ENCODE data around the gene EPB41L1.
"Not testable (repeated sequence)": the region's sequence is repeated elsewhere in the genome, so short reads cannot be mapped to it uniquely, and the experiment has no call there.

Gene EPB41L1

DNA sequence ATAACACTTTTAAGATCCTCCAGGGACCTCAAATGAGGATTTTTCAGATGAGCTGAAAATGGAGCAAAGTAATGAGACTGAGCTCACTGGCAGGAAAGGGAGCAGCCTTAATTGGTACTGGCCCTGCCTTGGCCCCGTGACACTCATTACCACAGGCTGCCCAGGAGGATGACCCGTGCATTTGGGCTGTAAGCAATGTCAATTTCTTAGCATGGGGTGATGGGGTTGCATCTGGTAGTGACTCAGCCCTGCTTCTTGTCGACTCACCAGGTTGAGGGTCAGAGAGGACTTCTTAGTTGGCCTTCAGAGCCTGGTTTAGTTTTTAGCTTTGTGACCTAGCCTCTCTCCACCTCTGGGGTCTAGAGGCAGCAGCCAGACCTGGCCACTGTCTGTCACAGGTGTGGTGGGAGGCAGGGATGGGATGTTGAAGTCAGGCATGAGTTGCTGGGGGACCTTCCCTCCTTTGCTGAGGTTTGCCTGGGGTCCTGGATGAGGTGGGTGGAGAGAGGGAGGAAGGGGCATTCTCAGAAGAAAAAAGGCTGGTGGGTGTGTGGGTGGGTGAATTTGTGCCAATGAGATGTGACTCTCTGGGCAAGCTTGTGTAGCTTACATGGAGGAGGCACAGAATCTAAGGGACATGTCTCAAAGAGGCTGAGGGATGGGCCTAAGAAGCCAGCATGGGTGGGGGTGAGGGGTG is 25.9 kb upstream of the EPB41L1 start:
- H3K9me3 ChIP-seq (ENCODE audit: control insufficient read depth, insufficient read depth, low read length) = no peaks in the 10 kb centered on the region
- H3K36me3 ChIP-seq (ENCODE audit: control insufficient read depth, insufficient read depth, low read length) = no peaks in the 10 kb centered on the region
- H3K4me1 ChIP-seq (ENCODE audit: control insufficient read depth, insufficient read depth, low read length) = no peaks in the 10 kb centered on the region
- H3K4me3 ChIP-seq (ENCODE audit: low read depth, low read length) = no peak overlapping the region
- H3K9ac ChIP-seq (ENCODE audit: low read depth, low read length) = no peak overlapping the region
- H3K27me3 ChIP-seq (ENCODE audit: control insufficient read depth, insufficient read depth, low read length) = no peaks in the 10 kb centered on the region

DNA sequence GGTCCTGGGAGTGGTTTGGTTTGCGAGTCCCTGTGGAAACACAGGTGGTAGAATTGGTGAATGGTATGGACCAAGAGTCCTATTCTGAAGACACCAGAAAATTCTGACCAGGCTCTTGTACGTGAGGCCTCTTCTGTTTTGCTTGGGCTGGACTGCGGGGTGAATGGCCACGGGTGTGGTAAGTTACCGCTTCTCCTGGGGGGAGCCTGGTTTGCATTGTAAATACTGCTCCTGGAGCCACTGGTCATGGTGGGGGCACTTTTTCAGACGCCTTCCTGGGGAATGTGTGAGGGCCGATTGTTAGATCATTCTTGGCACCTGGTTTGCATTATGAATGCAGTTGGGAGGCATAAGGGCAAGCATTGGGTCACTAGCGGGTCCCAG is 25.4 kb upstream of the EPB41L1 start:
- Histone ChIP-seq H3K9ac (ENCODE audit: low read depth, low read length) (no peak overlapping the region), H3K9me3 (ENCODE audit: control insufficient read depth, insufficient read depth, low read length) (no peaks in the 10 kb centered on the region), H3K36me3 (ENCODE audit: control insufficient read depth, insufficient read depth, low read length) (no peaks in the 10 kb centered on the region), H3K27me3 (ENCODE audit: control insufficient read depth, insufficient read depth, low read length) (no peaks in the 10 kb centered on the region), H3K4me1 (ENCODE audit: control insufficient read depth, insufficient read depth, low read length) (no peaks in the 10 kb centered on the region), H3K4me3 (ENCODE audit: low read depth, low read length) (no peak overlapping the region)

DNA sequence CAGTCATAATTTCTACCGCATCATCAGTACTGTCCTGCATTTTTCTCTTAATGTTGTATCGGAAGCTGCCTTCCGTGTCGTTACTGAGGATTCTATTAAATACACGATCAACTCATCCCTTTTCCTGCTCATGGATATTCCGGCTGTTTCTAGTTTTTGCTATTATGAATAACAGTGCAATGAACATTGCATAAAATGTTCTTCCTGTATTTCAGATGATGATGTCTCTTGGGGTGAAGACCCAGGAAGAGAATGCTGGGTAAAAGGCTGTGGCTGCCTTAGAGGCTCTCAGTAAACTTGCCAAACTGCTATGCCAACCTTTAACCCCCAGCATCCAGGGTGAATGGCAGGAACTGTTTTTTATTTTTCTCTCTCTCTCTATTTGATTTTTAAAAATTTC is 24.1 kb upstream of the EPB41L1 start:
- no peak overlapping the region for H3K4me3 ChIP-seq (ENCODE audit: low read depth, low read length)
- H3K36me3 ChIP-seq (ENCODE audit: control insufficient read depth, insufficient read depth, low read length) = no peaks in the 10 kb centered on the region
- no peaks in the 10 kb centered on the region for H3K4me1 ChIP-seq (ENCODE audit: control insufficient read depth, insufficient read depth, low read length)
- H3K27me3 ChIP-seq (ENCODE audit: control insufficient read depth, insufficient read depth, low read length) = no peaks in the 10 kb centered on the region
- H3K9ac ChIP-seq (ENCODE audit: low read depth, low read length) = no peak overlapping the region
- H3K9me3 ChIP-seq (ENCODE audit: control insufficient read depth, insufficient read depth, low read length) = no peaks in the 10 kb centered on the region

DNA sequence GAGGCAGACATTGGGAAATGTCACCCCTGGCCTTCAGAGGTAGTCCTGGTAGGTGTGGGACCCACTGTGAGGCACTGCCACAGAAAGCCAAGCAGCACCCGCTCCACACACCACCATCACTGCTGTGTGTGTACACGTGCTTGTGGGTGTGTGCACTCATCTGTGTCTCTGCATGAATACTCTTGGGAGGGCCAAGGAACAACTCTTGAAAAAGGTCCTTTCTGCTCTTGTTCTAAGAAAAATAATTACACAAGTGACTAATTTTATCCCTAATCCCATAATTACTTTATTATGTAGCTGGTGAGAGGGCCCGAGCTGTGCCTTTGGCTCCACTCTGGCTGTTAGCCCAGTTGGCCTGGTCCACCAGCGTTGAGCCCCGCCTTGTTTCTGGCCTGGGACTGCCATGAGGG is 21.7 kb upstream of the EPB41L1 start:
- H3K9ac ChIP-seq (ENCODE audit: low read depth, low read length) = no peak overlapping the region
- H3K9me3 ChIP-seq (ENCODE audit: control insufficient read depth, insufficient read depth, low read length) = no peaks in the 10 kb centered on the region
- no peaks in the 10 kb centered on the region for H3K36me3 ChIP-seq (ENCODE audit: control insufficient read depth, insufficient read depth, low read length)
- no peaks in the 10 kb centered on the region for H3K27me3 ChIP-seq (ENCODE audit: control insufficient read depth, insufficient read depth, low read length)
- H3K4me1 ChIP-seq (ENCODE audit: control insufficient read depth, insufficient read depth, low read length) = no peaks in the 10 kb centered on the region
- H3K4me3 ChIP-seq (ENCODE audit: low read depth, low read length) = no peak overlapping the region

DNA sequence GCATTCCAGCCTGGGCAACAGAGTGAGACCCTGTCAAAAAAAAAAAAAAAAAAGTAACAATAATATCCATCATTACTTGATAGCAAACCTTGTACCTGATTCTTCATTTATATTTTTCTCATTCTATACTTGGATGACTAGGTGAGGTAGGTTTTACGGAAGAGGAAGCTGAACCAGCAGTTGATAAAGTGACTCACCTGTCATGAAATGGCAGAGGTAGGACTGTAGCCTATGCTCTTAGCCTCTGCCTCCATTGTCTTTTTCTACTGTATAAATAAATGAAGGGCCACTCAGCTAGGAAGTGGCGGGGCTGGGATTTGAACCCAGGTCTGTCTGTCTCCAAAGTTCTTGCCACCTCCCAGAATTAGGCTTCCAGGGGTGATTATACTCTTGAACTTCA is 20.7 kb upstream of the EPB41L1 start:
- Histone ChIP-seq H3K27me3 (ENCODE audit: control insufficient read depth, insufficient read depth, low read length) (no peaks in the 10 kb centered on the region), H3K4me1 (ENCODE audit: control insufficient read depth, insufficient read depth, low read length) (no peaks in the 10 kb centered on the region), H3K9me3 (ENCODE audit: control insufficient read depth, insufficient read depth, low read length) (no peaks in the 10 kb centered on the region), H3K36me3 (ENCODE audit: control insufficient read depth, insufficient read depth, low read length) (no peaks in the 10 kb centered on the region), H3K9ac (ENCODE audit: low read depth, low read length) (no peak overlapping the region), H3K4me3 (ENCODE audit: low read depth, low read length) (no peak overlapping the region)

DNA sequence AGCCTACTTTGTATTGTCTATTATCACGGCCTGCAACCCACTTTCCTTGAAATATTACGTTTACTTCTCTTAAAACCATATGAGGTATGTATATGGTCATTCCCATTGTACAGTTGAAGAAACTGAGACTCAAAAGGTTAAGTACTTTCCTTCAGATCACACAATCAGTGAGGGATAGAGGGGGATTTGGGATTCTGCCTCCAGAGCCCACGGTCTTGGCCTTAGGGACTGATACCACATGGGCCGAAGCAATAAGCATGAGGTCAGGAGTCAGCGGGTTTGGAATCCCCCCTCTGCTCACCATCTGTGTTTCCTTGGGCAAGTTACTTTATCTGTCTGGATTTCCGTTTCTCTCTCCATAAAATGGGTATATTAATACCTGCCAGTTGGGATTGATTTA is 19.4 kb upstream of the EPB41L1 start:
- Histone ChIP-seq H3K4me3 (ENCODE audit: low read depth, low read length) (no peak overlapping the region), H3K9ac (ENCODE audit: low read depth, low read length) (no peak overlapping the region), H3K36me3 (ENCODE audit: control insufficient read depth, insufficient read depth, low read length) (no peaks in the 10 kb centered on the region), H3K27me3 (ENCODE audit: control insufficient read depth, insufficient read depth, low read length) (no peaks in the 10 kb centered on the region), H3K9me3 (ENCODE audit: control insufficient read depth, insufficient read depth, low read length) (no peaks in the 10 kb centered on the region), H3K4me1 (ENCODE audit: control insufficient read depth, insufficient read depth, low read length) (no peaks in the 10 kb centered on the region)

DNA sequence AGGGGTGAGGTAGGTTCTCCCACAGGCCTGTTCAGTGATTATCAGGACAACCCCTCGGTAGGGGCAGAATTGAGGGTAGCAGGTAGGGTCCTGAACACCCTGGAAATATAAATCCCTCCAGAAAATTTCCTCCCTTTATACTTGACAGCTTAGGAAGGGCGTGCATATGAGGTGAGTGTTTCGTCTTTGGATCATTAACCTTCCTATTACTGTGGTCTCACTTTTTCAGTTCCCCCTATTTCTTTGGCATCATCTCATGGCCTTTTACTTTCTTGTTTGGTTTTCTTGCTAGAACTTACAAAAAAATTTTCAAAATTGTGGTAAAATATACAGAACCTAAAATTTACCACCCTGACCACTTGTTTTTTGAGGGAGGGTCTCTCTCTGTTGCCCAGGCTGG is 18.7 kb upstream of the EPB41L1 start:
- H3K9ac ChIP-seq (ENCODE audit: low read depth, low read length) = no peak overlapping the region
- no peaks in the 10 kb centered on the region for H3K4me1 ChIP-seq (ENCODE audit: control insufficient read depth, insufficient read depth, low read length)
- no peak overlapping the region for H3K4me3 ChIP-seq (ENCODE audit: low read depth, low read length)
- no peaks in the 10 kb centered on the region for H3K9me3 ChIP-seq (ENCODE audit: control insufficient read depth, insufficient read depth, low read length)
- no peaks in the 10 kb centered on the region for H3K27me3 ChIP-seq (ENCODE audit: control insufficient read depth, insufficient read depth, low read length)
- no peaks in the 10 kb centered on the region for H3K36me3 ChIP-seq (ENCODE audit: control insufficient read depth, insufficient read depth, low read length)

DNA sequence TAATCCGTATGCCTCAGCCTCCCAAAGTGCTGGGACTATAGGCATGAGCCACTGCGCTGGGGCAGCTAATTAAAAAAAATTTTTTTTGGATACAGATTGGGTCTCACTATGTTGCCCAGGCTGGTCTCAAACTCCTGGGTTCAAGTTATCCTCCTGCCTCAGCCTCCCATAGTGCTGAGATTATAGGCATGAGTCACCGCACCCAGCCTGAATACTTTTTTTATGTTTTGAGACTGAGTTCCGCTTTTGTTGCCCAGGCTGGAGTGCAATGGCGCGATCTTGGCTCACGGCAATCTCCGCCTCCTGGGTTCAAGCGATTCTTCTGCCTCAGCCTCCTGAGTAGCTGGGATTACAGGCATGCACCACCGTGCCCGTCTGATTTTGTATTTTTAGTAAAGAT is 17.2 kb upstream of the EPB41L1 start:
- not testable (repeated sequence) for H3K9ac ChIP-seq (ENCODE audit: low read depth, low read length); H3K4me1 ChIP-seq (ENCODE audit: control insufficient read depth, insufficient read depth, low read length); H3K27me3 ChIP-seq (ENCODE audit: control insufficient read depth, insufficient read depth, low read length); H3K9me3 ChIP-seq (ENCODE audit: control insufficient read depth, insufficient read depth, low read length); H3K4me3 ChIP-seq (ENCODE audit: low read depth, low read length); H3K36me3 ChIP-seq (ENCODE audit: control insufficient read depth, insufficient read depth, low read length)

DNA sequence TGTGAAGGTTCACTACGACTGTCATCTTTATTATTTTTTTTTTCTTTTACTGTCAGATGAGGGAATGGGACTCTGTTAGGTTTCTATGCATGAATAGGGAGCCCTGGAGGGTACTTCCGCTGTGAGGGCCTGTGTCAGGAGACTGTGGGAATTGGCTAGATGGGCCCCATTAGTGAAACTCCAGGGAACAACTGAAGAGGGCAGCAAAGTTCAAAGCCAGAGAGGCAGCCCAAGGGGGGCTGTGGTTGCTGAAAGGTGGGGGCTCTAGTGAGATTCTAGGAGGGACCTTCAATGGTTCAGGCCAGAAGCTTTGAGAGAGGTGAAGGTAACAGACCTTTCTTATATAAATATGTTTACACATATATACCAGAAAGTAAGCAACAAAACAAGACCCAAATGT is 13.2 kb upstream of the EPB41L1 start:
- Histone ChIP-seq H3K4me3 (ENCODE audit: low read depth, low read length) (no peak overlapping the region), H3K9ac (ENCODE audit: low read depth, low read length) (no peak overlapping the region), H3K27me3 (ENCODE audit: control insufficient read depth, insufficient read depth, low read length) (no peaks in the 10 kb centered on the region), H3K9me3 (ENCODE audit: control insufficient read depth, insufficient read depth, low read length) (no peaks in the 10 kb centered on the region), H3K36me3 (ENCODE audit: control insufficient read depth, insufficient read depth, low read length) (no peaks in the 10 kb centered on the region), H3K4me1 (ENCODE audit: control insufficient read depth, insufficient read depth, low read length) (no peaks in the 10 kb centered on the region)

DNA sequence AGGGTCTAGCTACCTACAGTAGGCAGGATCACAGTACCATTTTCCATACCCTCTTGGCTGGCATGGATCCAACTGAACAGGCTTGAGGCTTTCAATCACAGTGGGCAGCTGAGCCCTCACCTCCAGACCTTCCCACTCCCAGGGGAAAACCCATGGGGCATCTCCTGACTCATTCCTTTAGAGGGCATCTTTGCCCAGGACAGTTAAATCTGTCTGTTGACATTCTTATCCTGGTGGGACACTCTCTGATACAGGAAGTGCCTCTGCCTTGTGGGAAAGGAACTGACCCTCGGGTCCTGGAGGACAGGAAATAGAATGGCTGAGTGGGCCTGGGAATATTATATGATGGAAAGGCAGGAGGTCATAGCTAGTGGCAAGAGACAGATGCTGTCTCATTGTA is 10.2 kb upstream of the EPB41L1 start:
- no peak overlapping the region for H3K4me3 ChIP-seq (ENCODE audit: low read depth, low read length)
- H3K9me3 ChIP-seq (ENCODE audit: control insufficient read depth, insufficient read depth, low read length) = no peaks in the 10 kb centered on the region
- H3K4me1 ChIP-seq (ENCODE audit: control insufficient read depth, insufficient read depth, low read length) = no peaks in the 10 kb centered on the region
- no peaks in the 10 kb centered on the region for H3K27me3 ChIP-seq (ENCODE audit: control insufficient read depth, insufficient read depth, low read length)
- H3K36me3 ChIP-seq (ENCODE audit: control insufficient read depth, insufficient read depth, low read length) = no peaks in the 10 kb centered on the region
- no peak overlapping the region for H3K9ac ChIP-seq (ENCODE audit: low read depth, low read length)

DNA sequence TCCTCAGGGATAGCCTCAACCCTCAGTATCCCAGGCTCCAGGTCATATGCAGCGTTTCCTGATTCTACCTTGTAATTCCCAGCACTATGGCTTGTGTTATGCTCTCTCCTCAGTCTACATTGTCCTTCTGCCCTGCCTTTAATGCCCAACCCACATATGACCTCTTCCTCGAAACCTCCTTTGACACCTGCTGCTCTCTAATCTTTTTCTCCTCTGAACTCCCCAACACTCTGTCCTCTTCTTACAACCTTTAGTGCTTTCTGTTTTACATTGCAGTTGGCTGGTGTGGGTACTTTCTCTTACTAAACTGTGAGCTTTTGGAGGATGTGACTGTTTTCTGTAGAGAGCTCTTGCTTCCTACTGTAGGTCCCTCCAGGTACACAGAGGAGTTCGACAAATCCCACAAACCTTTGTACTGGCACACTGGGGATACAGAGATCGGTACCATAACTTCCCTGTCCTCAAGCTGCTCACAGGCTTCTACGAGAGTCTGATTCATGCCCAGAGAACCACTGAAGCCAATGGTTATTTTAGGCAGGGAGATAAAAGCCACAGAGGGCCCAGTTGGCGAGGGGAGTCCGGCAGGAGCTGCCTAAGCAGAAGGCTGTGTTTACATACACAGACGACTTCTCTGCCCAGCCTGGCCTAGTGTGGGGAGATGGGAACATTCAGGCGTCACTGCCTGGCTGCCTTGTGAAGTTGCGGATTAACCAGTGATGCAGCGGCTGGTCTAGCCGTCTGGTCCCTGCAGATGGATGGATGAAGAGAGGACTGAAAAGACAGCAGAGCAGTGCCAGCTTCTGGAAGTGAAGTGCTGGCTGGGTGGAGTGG is 8.4 kb upstream of the EPB41L1 start:
- no peaks in the 10 kb centered on the region for H3K27me3 ChIP-seq (ENCODE audit: control insufficient read depth, insufficient read depth, low read length)
- no peaks in the 10 kb centered on the region for H3K4me1 ChIP-seq (ENCODE audit: control insufficient read depth, insufficient read depth, low read length)
- no peak overlapping the region for H3K9ac ChIP-seq (ENCODE audit: low read depth, low read length)
- no peaks in the 10 kb centered on the region for H3K36me3 ChIP-seq (ENCODE audit: control insufficient read depth, insufficient read depth, low read length)
- H3K4me3 ChIP-seq (ENCODE audit: low read depth, low read length) = no peak overlapping the region
- no peaks in the 10 kb centered on the region for H3K9me3 ChIP-seq (ENCODE audit: control insufficient read depth, insufficient read depth, low read length)

DNA sequence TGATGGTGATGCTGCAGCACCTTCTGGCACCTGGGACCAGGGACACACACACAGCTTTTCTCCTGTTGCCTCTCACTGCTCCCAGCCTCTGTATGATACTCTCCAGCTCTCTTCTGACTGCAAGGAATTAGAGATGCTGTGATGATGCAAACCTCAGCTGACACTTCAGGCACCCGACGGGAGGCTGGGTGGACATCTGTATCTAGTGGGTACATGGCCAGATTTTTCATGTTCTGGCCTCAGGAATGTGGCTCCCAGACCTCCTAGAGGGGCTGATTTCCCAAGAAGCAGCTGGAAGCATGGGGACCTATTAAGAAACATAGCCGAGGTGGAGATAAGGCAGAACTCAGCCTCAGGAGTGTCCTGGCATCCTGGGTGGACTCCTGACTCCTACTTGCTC is 6.8 kb upstream of the EPB41L1 start:
- H3K27me3 ChIP-seq (ENCODE audit: control insufficient read depth, insufficient read depth, low read length) = no peaks in the 10 kb centered on the region
- H3K4me3 ChIP-seq (ENCODE audit: low read depth, low read length) = no peak overlapping the region
- H3K9me3 ChIP-seq (ENCODE audit: control insufficient read depth, insufficient read depth, low read length) = no peaks in the 10 kb centered on the region
- H3K9ac ChIP-seq (ENCODE audit: low read depth, low read length) = no peak overlapping the region
- no peaks in the 10 kb centered on the region for H3K36me3 ChIP-seq (ENCODE audit: control insufficient read depth, insufficient read depth, low read length)
- no peaks in the 10 kb centered on the region for H3K4me1 ChIP-seq (ENCODE audit: control insufficient read depth, insufficient read depth, low read length)
